Left ventricle myocardium inferior (tissue), 1 donor: Measurements from ENCODE around the gene RARRES2. TPM values are rescaled to one million over a fixed set of nuclear protein-coding genes. Genes with fewer than 3 reads are reported as not detected.

Source experiments
- DNase-seq: peaks from one replicate; pipeline ENCODE4 v3.0.0-alpha.2; 2020
- H3K27ac ChIP-seq: fragments of 200-600 bp; replicated peaks from 2 replicates; pipeline ENCODE4 v1.8.0; 2021
- H3K27me3 ChIP-seq: fragments of 200-600 bp; 2 replicates; pipeline ENCODE4 v1.8.0; 2021; ENCODE audit warnings: low read depth
- H3K36me3 ChIP-seq: fragments of 200-600 bp; 2 replicates; pipeline ENCODE4 v1.8.0; 2021
- H3K4me1 ChIP-seq: fragments of 200-600 bp; 2 replicates; pipeline ENCODE4 v1.8.0; 2021
- H3K4me3 ChIP-seq: fragments of 200-600 bp; 2 replicates; pipeline ENCODE4 v1.8.0; 2021; ENCODE audit warnings: mild to moderate bottlenecking, moderate library complexity
- H3K9me3 ChIP-seq: fragments of 200-600 bp; replicated peaks from 2 replicates; pipeline ENCODE4 v1.8.0; 2021
- intact Hi-C: fragments of 100-400 bp; cut with micrococcal nuclease; formaldehyde crosslinking; loops from one replicate; pipeline ENCODE4 v1.11.0; 2022
- total RNA-seq: library from RNA; stranded (reverse); fragmentation: NEBNext Ultra II Directional; extraction: Animal tissue kit (Norgen Biotek cat#: 25700); gene quantifications from one replicate; pipeline ENCODE4 v1.2.1, GENCODE V29; 2021
- TF ChIP-seq, protein P1 (sequence below): fragments of 200-600 bp; IDR thresholded peaks from 2 replicates; pipeline ENCODE4 v1.8.0; 2021; ENCODE audit warnings: antibody characterized with exemption, mild to moderate bottlenecking, borderline replicate concordance
- donor health status: DM: no; HTN: yes; CAD: no; lungs with severe emphysema.

The RARRES2 gene
- total RNA-seq, 1 donor from 2014 or later: 17.6 TPM

DNA sequence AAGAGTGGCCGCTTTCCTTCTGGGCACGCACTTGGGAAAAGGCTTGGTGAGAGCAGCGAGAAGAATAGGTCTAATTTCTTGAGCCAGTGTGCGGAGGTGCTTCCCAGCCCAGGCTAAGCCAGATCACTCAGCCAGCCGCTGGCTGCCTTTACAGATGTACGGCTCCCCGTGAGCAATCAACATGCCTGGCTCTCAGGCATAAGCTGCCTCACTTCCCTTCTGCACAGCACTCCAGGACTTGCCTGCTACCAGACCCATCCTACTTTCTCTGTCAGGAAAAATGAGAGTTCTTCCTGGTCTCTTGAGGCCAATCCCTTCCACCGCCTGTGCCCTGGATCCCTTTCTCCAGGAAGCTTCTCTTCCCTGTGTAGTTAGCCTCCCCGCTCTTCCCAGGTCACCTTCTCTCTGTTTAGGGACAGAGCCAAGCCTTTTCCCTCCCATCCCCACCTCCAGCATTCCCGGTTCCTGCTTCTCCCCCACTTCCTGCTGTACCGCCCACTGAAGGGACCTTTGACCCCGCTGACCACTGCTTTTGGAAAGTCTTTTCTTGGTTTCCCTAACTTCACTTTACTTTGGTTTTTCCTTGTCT lies 17.0 kb downstream of the RARRES2 start:
- Histone ChIP-seq H3K27ac (peak overlapping the region; percentile 58), H3K4me1 (peaks cover 26% of the 10 kb centered on the region), H3K9me3 (no peaks in the 10 kb centered on the region), H3K4me3 (peak overlapping the region; percentile 74), H3K27me3 (peaks cover 23% of the 10 kb centered on the region), H3K36me3 (peaks cover 5% of the 10 kb centered on the region)
- TF ChIP-seq, protein P1, sequence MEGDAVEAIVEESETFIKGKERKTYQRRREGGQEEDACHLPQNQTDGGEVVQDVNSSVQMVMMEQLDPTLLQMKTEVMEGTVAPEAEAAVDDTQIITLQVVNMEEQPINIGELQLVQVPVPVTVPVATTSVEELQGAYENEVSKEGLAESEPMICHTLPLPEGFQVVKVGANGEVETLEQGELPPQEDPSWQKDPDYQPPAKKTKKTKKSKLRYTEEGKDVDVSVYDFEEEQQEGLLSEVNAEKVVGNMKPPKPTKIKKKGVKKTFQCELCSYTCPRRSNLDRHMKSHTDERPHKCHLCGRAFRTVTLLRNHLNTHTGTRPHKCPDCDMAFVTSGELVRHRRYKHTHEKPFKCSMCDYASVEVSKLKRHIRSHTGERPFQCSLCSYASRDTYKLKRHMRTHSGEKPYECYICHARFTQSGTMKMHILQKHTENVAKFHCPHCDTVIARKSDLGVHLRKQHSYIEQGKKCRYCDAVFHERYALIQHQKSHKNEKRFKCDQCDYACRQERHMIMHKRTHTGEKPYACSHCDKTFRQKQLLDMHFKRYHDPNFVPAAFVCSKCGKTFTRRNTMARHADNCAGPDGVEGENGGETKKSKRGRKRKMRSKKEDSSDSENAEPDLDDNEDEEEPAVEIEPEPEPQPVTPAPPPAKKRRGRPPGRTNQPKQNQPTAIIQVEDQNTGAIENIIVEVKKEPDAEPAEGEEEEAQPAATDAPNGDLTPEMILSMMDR: no peak
- no peak for DNase-seq
- intact Hi-C loops: no loop called here

DNA sequence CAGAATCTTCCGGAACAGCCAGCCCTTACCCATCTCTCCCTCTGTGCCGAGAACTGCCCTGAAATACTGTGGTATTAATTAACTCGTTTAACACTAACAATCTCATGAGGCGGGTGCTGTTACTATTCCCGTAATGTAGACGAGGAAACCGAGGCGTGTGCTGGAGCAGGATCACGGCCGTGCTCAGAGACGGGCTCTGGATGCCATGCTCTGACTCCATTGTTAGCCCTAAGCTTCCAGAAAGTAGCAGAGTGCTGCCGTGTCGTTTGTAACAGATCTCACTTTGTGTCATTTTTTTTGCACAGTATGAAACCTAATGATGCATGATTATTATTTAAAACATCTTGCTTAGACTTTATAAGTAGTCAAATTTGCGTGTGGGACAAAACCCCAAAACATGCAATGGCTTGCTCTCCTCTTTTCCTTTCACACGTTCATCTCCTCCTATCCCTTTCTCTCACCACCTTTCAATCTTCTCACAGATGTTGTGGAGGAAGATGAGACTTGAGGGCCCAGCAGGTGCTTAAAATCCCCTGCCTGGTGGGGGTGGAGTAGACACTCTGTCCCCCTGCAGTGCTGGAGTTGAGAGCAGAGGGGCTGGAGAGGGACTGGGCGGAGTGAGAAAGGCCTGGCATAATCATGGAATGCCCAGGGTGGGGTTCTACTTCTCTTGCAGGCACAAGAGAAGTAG lies 17.6 kb downstream of the RARRES2 start:
- peaks cover 26% of the 10 kb centered on the region for H3K4me1 ChIP-seq
- peaks cover 23% of the 10 kb centered on the region for H3K27me3 ChIP-seq
- TF ChIP-seq, protein P1: no peak
- DNase-seq: no peak
- intact Hi-C loops: no loop called here
- H3K4me3 ChIP-seq: peak overlapping the region; percentile 74
- no peaks in the 10 kb centered on the region for H3K9me3 ChIP-seq
- peaks cover 5% of the 10 kb centered on the region for H3K36me3 ChIP-seq
- peak overlapping the region; percentile 58 for H3K27ac ChIP-seq

DNA sequence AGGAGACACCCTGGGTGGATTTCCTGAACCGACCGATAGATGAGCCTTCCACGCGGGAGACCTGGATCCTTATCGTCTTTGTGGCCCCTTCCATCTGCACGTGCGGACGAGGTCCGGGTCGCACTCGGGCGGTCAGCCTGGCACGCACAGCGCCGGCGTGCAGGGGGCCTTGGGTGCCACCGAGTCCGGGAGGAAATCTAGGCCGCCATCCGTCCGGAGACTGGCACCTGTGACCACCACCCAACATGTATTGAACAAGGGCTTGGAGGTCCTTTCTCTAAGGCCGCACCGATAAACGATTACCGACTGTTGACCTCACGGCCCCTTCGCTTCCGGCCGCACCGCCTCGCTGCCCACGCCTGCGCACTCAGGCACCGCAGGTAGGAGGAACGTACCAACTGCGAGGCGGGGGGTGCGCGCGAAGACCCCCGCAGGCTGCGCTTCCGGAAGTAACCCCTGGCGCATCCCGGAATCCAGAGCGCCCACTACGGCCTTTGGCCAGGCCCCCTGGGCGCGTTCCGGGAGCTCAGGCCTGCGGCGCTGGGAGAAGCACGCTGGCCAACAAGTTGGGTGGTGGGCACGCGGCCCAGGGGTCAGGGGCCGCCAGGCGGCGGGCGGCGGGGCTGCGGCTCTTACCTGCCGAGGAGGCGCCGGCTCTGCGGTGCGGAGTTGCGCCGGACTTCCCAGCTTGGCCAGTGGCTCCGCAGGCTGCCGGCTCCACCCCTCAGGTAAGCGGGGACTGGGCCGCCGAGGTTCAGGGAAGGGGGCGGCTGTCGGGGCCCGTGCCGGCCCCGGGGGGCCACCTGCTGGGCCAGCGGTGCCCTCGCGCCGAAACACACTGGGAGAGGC lies 18.4 kb downstream of the RARRES2 start, which contains the start of the genes ACTR3C and LRRC61:
TSS of gene ACTR3C (minus strand) at position 713 of the 849 bp plus-strand sequence. CDS start 28,249 bp downstream, outside the sequence.
TSS of gene LRRC61 (plus strand) at position 523 of the 849 bp plus-strand sequence. CDS start 13,507 bp downstream, outside the sequence.
- peak; percentile 46 for DNase-seq
- H3K9me3 ChIP-seq: no peaks in the 10 kb centered on the region
- peak within 1 kb of the TSS; percentile 74 for H3K4me3 ChIP-seq
- intact Hi-C loops: no loop called here
- peak within 1 kb of the TSS; percentile 58 for H3K27ac ChIP-seq
- peaks cover under 1% of the 10 kb centered on the region for H3K36me3 ChIP-seq
- TF ChIP-seq, protein P1: peak; percentile 20
- peaks cover 26% of the 10 kb centered on the region for H3K4me1 ChIP-seq
- H3K27me3 ChIP-seq: peaks cover 23% of the 10 kb centered on the region

DNA sequence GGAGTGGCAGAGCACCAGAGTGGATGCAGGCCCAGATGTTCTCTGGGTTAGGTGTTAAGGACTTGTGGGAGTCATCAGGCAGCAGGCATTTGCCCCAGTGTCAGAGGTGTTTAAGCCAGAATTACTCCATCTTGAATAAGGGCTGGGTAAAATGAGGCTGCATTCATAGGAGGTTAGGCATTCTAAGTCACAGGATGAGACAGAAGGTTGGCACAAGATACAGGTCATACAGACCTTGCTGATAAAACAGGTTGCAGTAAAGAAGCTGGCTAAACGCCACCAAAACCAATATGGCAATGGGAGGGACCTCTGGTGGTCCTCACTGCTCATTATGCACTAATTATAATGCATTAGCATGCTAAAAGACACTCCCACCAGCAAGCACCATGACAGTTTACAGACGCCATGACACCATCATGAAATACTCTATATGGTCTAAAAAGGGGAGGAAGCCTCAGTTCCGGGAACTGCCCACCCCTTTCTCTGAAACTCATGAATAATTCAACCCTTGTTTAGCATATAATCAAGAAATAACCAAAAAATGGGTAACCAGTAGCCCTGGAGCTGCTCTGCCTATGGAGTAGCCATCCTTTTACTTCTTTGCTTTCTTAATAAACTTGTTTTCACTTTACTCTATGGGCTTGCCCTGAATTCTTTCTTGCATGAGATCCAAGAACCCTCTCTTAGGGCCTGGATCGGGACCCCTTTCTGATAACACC lies 19.2 kb downstream of the RARRES2 start:
- TF ChIP-seq, protein P1: no peak
- Histone ChIP-seq H3K4me3 (peak overlapping the region; percentile 74), H3K4me1 (peaks cover 26% of the 10 kb centered on the region), H3K27ac (peak overlapping the region; percentile 58), H3K27me3 (peaks cover 23% of the 10 kb centered on the region), H3K9me3 (no peaks in the 10 kb centered on the region), H3K36me3 (no peaks in the 10 kb centered on the region)
- no peak for DNase-seq
- intact Hi-C loops: no loop called here

DNA sequence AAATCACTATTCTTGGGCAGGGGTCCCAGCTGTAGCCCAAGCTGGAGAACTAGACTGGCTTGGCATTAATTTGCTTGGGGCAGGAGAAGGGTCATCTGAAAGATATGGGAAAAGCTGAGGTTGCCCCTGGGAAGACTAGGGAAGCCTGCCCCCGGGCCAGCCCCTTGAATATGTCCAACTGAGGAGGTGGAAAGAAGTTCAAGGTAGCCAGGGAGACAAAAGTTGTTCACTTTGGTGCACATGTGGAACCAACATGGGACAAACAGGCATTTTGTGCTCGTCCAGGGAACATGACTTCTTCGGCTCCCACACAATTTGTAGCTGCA lies 19.7 kb downstream of the RARRES2 start:
- DNase-seq: no peak
- peaks cover 26% of the 10 kb centered on the region for H3K4me1 ChIP-seq
- peak overlapping the region; percentile 74 for H3K4me3 ChIP-seq
- TF ChIP-seq, protein P1: no peak
- no peak overlapping the region for H3K27ac ChIP-seq
- intact Hi-C loops: no loop called here
- H3K36me3 ChIP-seq: no peaks in the 10 kb centered on the region
- H3K27me3 ChIP-seq: peaks cover 23% of the 10 kb centered on the region
- no peaks in the 10 kb centered on the region for H3K9me3 ChIP-seq
